Liver (tissue), 9 donors: ENCODE data around the gene LPA. TPM values are rescaled to one million over a fixed set of nuclear protein-coding genes. Genes with fewer than 3 reads are reported as not detected.

Source experiments
- DNase-seq: peaks from one replicate; pipeline ENCODE4 v3.0.0-alpha.2; 2017; ENCODE audit warnings: low spot score
- H3K27ac ChIP-seq, 2 donors: one replicate each; pipeline ENCODE4 v1.7.0; 2013; ENCODE audit warnings: inconsistent platforms in 2 of 2, low read length in 2 of 2, control low read depth in 1 of 2, low read depth in 1 of 2, mild to moderate bottlenecking in 1 of 2
- H3K27me3 ChIP-seq, 4 donors: one replicate each; pipeline versions ENCODE4 v1.6.1 to v1.7.0; 2013; ENCODE audit warnings: low read length in 3 of 4, inconsistent platforms in 1 of 4, mild to moderate bottlenecking in 1 of 4, moderate library complexity in 1 of 4; ENCODE audit not compliant: control insufficient read depth in 4 of 4, insufficient read depth in 4 of 4
- H3K36me3 ChIP-seq, 4 donors: one replicate each; pipeline versions ENCODE4 v1.6.1 to v1.7.0; 2013; ENCODE audit warnings: low read length in 3 of 4, mild to moderate bottlenecking in 3 of 4, low read depth in 1 of 4, moderate library complexity in 1 of 4; ENCODE audit not compliant: control insufficient read depth in 4 of 4, insufficient read depth in 3 of 4
- H3K4me1 ChIP-seq, 4 donors: one replicate each; pipeline versions ENCODE4 v1.6.1 to v1.7.0; 2013; ENCODE audit warnings: low read length in 3 of 4, mild to moderate bottlenecking in 3 of 4, moderate library complexity in 1 of 4; ENCODE audit not compliant: control insufficient read depth in 4 of 4, insufficient read depth in 4 of 4
- H3K4me3 ChIP-seq, 3 donors: one replicate each; pipeline versions ENCODE4 v1.6.1 to v1.7.0; 2013; ENCODE audit warnings: low read length in 3 of 3, control low read depth in 1 of 3, low read depth in 1 of 3, mild to moderate bottlenecking in 1 of 3
- H3K9ac ChIP-seq, 2 donors: one replicate each; pipeline ENCODE4 v1.7.0; 2013; ENCODE audit warnings: low read length in 2 of 2, mild to moderate bottlenecking in 2 of 2, moderate library complexity in 2 of 2, control low read depth in 1 of 2, low read depth in 1 of 2
- H3K9me3 ChIP-seq, 4 donors: one replicate each; pipeline versions ENCODE4 v1.6.1 to v1.7.0; 2013; ENCODE audit warnings: low read length in 3 of 4; ENCODE audit not compliant: control insufficient read depth in 4 of 4
- ATF3 ChIP-seq: IDR thresholded peaks from 2 replicates; pipeline ENCODE4 v1.6.1; 2016; ENCODE audit warnings: antibody characterized with exemption
- EGR1 ChIP-seq, 2 donors: IDR thresholded peaks; 2 replicates each; pipeline ENCODE4 v1.6.1; 2016 to 2018; ENCODE audit warnings: antibody characterized with exemption in 2 of 2, low read depth in 2 of 2
- FOXA2 ChIP-seq: IDR thresholded peaks from 2 replicates; pipeline ENCODE4 v1.6.1; 2016; ENCODE audit warnings: antibody characterized with exemption
- GABPA ChIP-seq, 2 donors: IDR thresholded peaks in 1 of 2; conservative IDR thresholded peaks in 1 of 2; 2 replicates each; pipeline ENCODE4 v1.6.1; 2016; ENCODE audit warnings: antibody characterized with exemption in 2 of 2, mild to moderate bottlenecking in 1 of 2, moderate library complexity in 1 of 2
- HNF4A ChIP-seq, 2 donors: conservative IDR thresholded peaks; 2 replicates each; pipeline ENCODE4 v1.6.1; 2016; ENCODE audit warnings: antibody characterized with exemption in 2 of 2, mild to moderate bottlenecking in 2 of 2
- HNF4G ChIP-seq: IDR thresholded peaks from 2 replicates; pipeline ENCODE4 v1.6.1; 2016; ENCODE audit warnings: antibody characterized with exemption
- JUND ChIP-seq, 2 donors: IDR thresholded peaks; 2 replicates each; pipeline ENCODE4 v1.6.1; 2016; ENCODE audit warnings: antibody characterized with exemption in 2 of 2
- MAX ChIP-seq: IDR thresholded peaks from 2 replicates; pipeline ENCODE4 v1.6.1; 2016; ENCODE audit warnings: antibody characterized with exemption
- NR2F2 ChIP-seq: IDR thresholded peaks from 2 replicates; pipeline ENCODE4 v1.6.1; 2016; ENCODE audit warnings: antibody characterized with exemption
- RAD21 ChIP-seq, 2 donors: IDR thresholded peaks; 2 replicates each; pipeline ENCODE4 v1.6.1; 2016; ENCODE audit warnings: antibody characterized with exemption in 2 of 2, mild to moderate bottlenecking in 2 of 2
- REST ChIP-seq: IDR thresholded peaks from 2 replicates; pipeline ENCODE4 v1.6.1; 2016; ENCODE audit warnings: antibody characterized with exemption, mild to moderate bottlenecking
- RXRA ChIP-seq, 2 donors: IDR thresholded peaks; 2 replicates each; pipeline ENCODE4 v1.6.1; 2017 to 2018; ENCODE audit warnings: antibody characterized with exemption in 2 of 2, mild to moderate bottlenecking in 1 of 2
- TAF1 ChIP-seq: conservative IDR thresholded peaks from 2 replicates; pipeline ENCODE4 v1.6.1; 2016; ENCODE audit warnings: antibody characterized with exemption, mild to moderate bottlenecking
- YY1 ChIP-seq: IDR thresholded peaks from 2 replicates; pipeline ENCODE4 v1.6.1; 2016; ENCODE audit warnings: antibody characterized with exemption, mild to moderate bottlenecking
- WGBS: extraction: QIAGEN DNeasy Blood & Tissue Kit; methylation state at CpG from one replicate; pipeline ENCODE4 v1.1.7; 2013; 5-methylcytosine and 5-hydroxymethylcytosine counted together
- polyA plus RNA-seq, 2 donors: library from polyadenylated mRNA; stranded (reverse) in 1 of 2; unstranded in 1 of 2; fragments of 200-250 nt in 1 of 2; fragments of >200 nt in 1 of 2; fragmentation: Nextera tagmentation in 1 of 2; extraction: Ambion mirVana in 1 of 2; gene quantifications; one replicate each; pipeline versions ENCODE4 v1.2.1 to v1.2.3, GENCODE V29; 2013 to 2015
- total RNA-seq, 2 donors: library from RNA; depleted of rRNA; stranded (reverse); fragments of >200 nt; gene quantifications; one replicate each; pipeline ENCODE4 v1.2.3, GENCODE V29; 2014
- donor health status: healthy.
- donor health status: healthy.
- donor health status: healthy.
- donor health status: healthy.
- donor health status: healthy.

Gene LPA
- total and polyA plus RNA-seq, 4 donors, result 7.9 to 62.8 (median 23.9) TPM

- TF ChIP-seq MAX (no peak), HNF4G (no peak), GABPA (IDR thresholded peaks at IDR 0.05 in 1 of 2, conservative IDR thresholded peaks at IDR 0.05 in 1 of 2) (no peak), NR2F2 (no peak), RAD21 (IDR thresholded peaks at IDR 0.05) (no peak), ATF3 (no peak), EGR1 (IDR thresholded peaks at IDR 0.05; ENCODE audit: low read depth in 2 of 2) (no peak), HNF4A (conservative IDR thresholded peaks at IDR 0.05) (no peak), REST (no peak), FOXA2 (no peak), YY1 (no peak), TAF1 (no peak)
- 92% methylated on average over 6 of the region's 6 CpGs for WGBS
- H3K27ac ChIP-seq, result no peak overlapping the region
Observed at GRCh38 chr6:160659562-160659961, 4.5 kb downstream of the LPA start.

GRCh38 chr6:160634706-160635105 lies 29.4 kb downstream of the LPA start:
- H3K9ac ChIP-seq, result no peak overlapping the region
- H3K4me3 ChIP-seq, result no peak overlapping the region
- peaks cover 0 to 4% (median under 1%) of the 10 kb centered on the region in 4 donors for H3K36me3 ChIP-seq
- no peaks in the 10 kb centered on the region for H3K9me3 ChIP-seq
- DNase-seq, result no peak
- WGBS, result 96% methylated on average over 10 of the region's 10 CpGs
- no peaks in the 10 kb centered on the region for H3K27me3 ChIP-seq
- H3K4me1 ChIP-seq, result no peaks in the 10 kb centered on the region
- H3K27ac ChIP-seq, result no peak overlapping the region
- no peak for TF ChIP-seq ATF3
- TF ChIP-seq HNF4G, result no peak
- no peak for TF ChIP-seq NR2F2
- no peak for TF ChIP-seq EGR1 (IDR thresholded peaks at IDR 0.05; ENCODE audit: low read depth in 2 of 2)
- no peak for TF ChIP-seq JUND (IDR thresholded peaks at IDR 0.05)
- TF ChIP-seq RXRA (IDR thresholded peaks at IDR 0.05), result no peak

More at GRCh38 chr6:160659562-160659961, 4.5 kb downstream of the LPA start:
- Histone ChIP-seq H3K9ac (no peak overlapping the region), H3K27me3 (no peaks in the 10 kb centered on the region), H3K9me3 (no peaks in the 10 kb centered on the region), H3K4me3 (no peak overlapping the region), H3K4me1 (peaks cover 3 to 38% (median 25%) of the 10 kb centered on the region in 4 donors), H3K36me3 (no peaks in the 10 kb centered on the region)
- no peak for DNase-seq
